PC-9 (cell line): Measurements from ENCODE around the gene CEP131. TPM values are rescaled to one million over a fixed set of nuclear protein-coding genes. Genes with fewer than 3 reads are reported as not detected.

Source experiments
- BruUV-seq: library from RNA; stranded (reverse); fragments of 400-500 nt; replicated peaks from 2 replicates; lab custom pipeline; 2021; lab: Mats Ljungman, UMichigan
- CTCF ChIA-PET: fragments of 300-600 bp; sonication (Branson Sonifier 250); formaldehyde crosslinking; loops from one replicate; lab custom pipeline; 2022; ENCODE audit warnings: antibody characterized with exemption; lab: Charles Lee
- POLR2A ChIA-PET: fragments of 300-600 bp; sonication (Branson Sonifier 250); formaldehyde crosslinking; loops from one replicate; lab custom pipeline; 2022; ENCODE audit warnings: antibody characterized with exemption; ENCODE audit not compliant: unreplicated experiment; lab: Charles Lee
- DNase-seq, 2 experiments: peaks; one replicate each; pipeline versions ENCODE4 v3.0.0 to v3.0.0-alpha.2; 2015 to 2022; ENCODE audit warnings: mixed read lengths in 1 of 2
- H2AFZ ChIP-seq: fragments of 200-600 bp; sonication (generic); 2 replicates; pipeline ENCODE4 v1.8.1; 2017; ENCODE audit warnings: antibody characterized with exemption
- H3F3A ChIP-seq: fragments of 200-600 bp; sonication (generic); 2 replicates; pipeline ENCODE4 v1.8.1; 2017; ENCODE audit warnings: antibody characterized with exemption, mild to moderate bottlenecking, low read depth; ENCODE audit not compliant: insufficient read depth
- H3K27ac ChIP-seq: fragments of 200-600 bp; sonication (generic); 2 replicates; pipeline ENCODE4 v1.6.1; 2016; ENCODE audit warnings: mixed run types
- H3K27me3 ChIP-seq: fragments of 200-600 bp; sonication (generic); 2 replicates; pipeline ENCODE4 v1.6.1; 2016; ENCODE audit warnings: low read depth, mixed run types; ENCODE audit not compliant: insufficient read depth
- H3K36me3 ChIP-seq: fragments of 200-600 bp; sonication (generic); 2 replicates; pipeline ENCODE4 v1.6.1; 2016; ENCODE audit warnings: low read depth, mixed run types
- H3K4me1 ChIP-seq: fragments of 200-600 bp; sonication (generic); replicated peaks from 2 replicates; pipeline ENCODE4 v1.6.1; 2016; ENCODE audit warnings: mixed run types; ENCODE audit not compliant: insufficient read depth
- H3K4me2 ChIP-seq: fragments of 200-600 bp; sonication (generic); 2 replicates; pipeline ENCODE4 v1.6.1; 2017; ENCODE audit warnings: mixed run types
- H3K4me3 ChIP-seq: fragments of 200-600 bp; sonication (generic); 2 replicates; pipeline ENCODE4 v1.6.1; 2016; ENCODE audit warnings: mixed run types
- H3K79me2 ChIP-seq: fragments of 200-600 bp; sonication (generic); 2 replicates; pipeline ENCODE4 v1.6.1; 2017; ENCODE audit warnings: low read depth, mixed run types
- H3K9me2 ChIP-seq: fragments of 200-600 bp; sonication (generic); 2 replicates; pipeline ENCODE4 v1.8.1; 2017; ENCODE audit warnings: mild to moderate bottlenecking; ENCODE audit not compliant: insufficient read depth
- H3K9me3 ChIP-seq: fragments of 200-600 bp; sonication (generic); 2 replicates; pipeline ENCODE4 v1.8.1; 2016; ENCODE audit warnings: low read depth; ENCODE audit not compliant: insufficient read depth
- H4K20me1 ChIP-seq: fragments of 200-600 bp; sonication (generic); 2 replicates; pipeline ENCODE4 v1.8.1; 2017; ENCODE audit not compliant: insufficient read depth
- EZH2 ChIP-seq: fragments of 200-600 bp; sonication (generic); IDR thresholded peaks from 2 replicates; pipeline ENCODE4 v1.8.0; 2017; ENCODE audit warnings: antibody characterized with exemption, low read depth
- intact Hi-C: fragments of 100-400 bp; cut with micrococcal nuclease; formaldehyde crosslinking; loops from one replicate; pipeline ENCODE4 v1.10.0; 2022; ENCODE audit not compliant: unreplicated experiment
- total RNA-seq: library from RNA; stranded (reverse); gene quantifications from 2 replicates; pipeline ENCODE4 v1.2.3, GENCODE V29; 2021
- TF ChIP-seq, protein P1 (sequence below): fragments of 200-600 bp; sonication (generic); conservative IDR thresholded peaks from 2 replicates; pipeline ENCODE4 v1.6.1; 2017; ENCODE audit warnings: mixed run types, antibody characterized with exemption, mild to moderate bottlenecking, moderate library complexity

CEP131 gene
- total RNA-seq, 1 experiment from 2014 or later = 24.4 TPM

DNA sequence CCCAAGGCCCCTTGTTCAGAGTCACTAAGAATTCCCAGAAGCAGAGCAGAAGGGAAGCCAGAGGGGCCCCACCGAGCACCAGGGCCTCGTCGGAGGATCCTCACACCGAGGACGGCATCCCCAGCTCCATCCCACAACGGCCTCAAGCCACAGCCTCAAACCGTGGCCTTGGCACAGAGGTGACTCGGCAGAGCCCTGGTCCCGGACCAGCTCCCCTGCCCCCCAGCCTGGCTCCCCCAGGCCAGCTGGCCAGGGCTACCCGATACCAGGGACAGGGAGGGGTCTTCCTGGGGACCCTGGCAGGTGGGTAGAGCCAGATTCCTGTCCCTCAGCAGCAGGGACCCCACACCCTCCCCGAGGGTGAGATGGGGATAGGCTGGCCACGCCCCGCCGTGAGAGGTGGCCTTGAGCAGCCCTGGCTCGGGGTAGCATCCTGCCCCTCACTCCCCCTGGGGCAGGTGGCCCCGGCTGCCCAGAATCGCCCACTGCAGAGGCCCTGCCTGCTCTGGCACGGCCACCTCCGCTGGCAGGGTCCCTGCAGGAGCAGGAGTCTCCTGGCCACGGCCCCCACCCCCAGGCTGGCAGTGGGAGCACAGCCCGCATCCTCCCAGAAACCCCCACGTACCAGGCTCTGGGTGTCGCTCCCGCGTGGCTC, 63.0 kb downstream of the CEP131 start:
- TF ChIP-seq EZH2 = no peak
- TF ChIP-seq, protein P1, sequence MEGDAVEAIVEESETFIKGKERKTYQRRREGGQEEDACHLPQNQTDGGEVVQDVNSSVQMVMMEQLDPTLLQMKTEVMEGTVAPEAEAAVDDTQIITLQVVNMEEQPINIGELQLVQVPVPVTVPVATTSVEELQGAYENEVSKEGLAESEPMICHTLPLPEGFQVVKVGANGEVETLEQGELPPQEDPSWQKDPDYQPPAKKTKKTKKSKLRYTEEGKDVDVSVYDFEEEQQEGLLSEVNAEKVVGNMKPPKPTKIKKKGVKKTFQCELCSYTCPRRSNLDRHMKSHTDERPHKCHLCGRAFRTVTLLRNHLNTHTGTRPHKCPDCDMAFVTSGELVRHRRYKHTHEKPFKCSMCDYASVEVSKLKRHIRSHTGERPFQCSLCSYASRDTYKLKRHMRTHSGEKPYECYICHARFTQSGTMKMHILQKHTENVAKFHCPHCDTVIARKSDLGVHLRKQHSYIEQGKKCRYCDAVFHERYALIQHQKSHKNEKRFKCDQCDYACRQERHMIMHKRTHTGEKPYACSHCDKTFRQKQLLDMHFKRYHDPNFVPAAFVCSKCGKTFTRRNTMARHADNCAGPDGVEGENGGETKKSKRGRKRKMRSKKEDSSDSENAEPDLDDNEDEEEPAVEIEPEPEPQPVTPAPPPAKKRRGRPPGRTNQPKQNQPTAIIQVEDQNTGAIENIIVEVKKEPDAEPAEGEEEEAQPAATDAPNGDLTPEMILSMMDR = no peak
- H2AFZ ChIP-seq = no peak overlapping the region
- H3K9me2 ChIP-seq = no peaks in the 10 kb centered on the region
- H3K79me2 ChIP-seq = no peaks in the 10 kb centered on the region
- H4K20me1 ChIP-seq = no peaks in the 10 kb centered on the region
- no peak overlapping the region for H3K27ac ChIP-seq
- ChIA-PET POLR2A (no interaction called here), CTCF (no interaction called here)
- H3F3A ChIP-seq = no peaks in the 10 kb centered on the region
- intact Hi-C loops = no loop called here
- H3K27me3 ChIP-seq = peaks cover 16% of the 10 kb centered on the region; the same call in 1 of the 2 replicates
- no peaks in the 10 kb centered on the region for H3K4me1 ChIP-seq
- no peaks in the 10 kb centered on the region for H3K9me3 ChIP-seq
- no peak overlapping the region for H3K4me2 ChIP-seq
- H3K4me3 ChIP-seq = no peak overlapping the region
- no peak for DNase-seq
- no peaks in the 10 kb centered on the region for H3K36me3 ChIP-seq
- BruUV-seq = no TSS peak

DNA sequence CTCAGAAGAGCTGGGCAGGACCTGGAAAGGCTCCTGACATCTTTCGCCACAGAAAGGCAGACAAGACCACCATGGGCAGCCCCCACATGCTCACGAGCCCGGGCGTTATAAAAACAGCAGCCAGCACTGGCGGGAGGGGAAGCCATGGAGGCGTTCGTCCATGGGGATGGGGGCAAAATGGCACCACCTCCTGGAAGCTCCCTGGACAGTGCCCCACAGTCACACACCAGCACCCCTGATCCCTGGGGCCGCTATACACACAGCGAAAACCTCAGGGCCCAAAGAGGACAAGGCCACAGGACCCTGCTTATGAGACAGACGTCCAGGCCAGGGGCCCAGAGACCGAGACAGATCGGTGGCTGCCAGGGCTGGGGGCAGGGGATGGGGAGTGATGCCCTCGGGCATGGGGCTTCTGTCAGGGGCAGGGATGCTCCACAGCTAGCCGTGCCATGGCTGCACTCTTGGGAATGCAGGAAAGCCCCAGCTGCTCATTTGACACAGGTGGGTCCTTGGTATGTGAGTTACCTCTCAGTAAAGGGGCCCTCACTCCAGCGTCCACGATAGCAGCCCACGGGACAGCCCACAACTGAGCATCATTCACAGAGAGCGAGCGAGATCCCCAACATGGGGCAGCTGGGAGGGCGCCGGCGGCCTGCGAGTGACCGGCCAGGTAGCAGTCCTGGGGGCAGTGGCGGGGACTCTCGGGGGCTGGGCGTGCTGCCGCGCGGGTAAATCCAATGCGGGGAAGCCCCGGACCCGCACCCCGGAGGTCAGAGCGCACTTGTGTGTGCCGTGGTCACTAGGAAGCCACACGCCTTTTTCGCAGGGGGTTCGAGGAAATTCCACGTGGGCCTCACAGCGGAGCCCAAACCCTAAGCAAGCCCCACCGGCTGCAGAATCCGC, 63.8 kb downstream of the CEP131 start:
- intact Hi-C loops = no loop called here
- POLR2A ChIA-PET = no interaction called here
- no peak for DNase-seq
- Histone ChIP-seq H3K9me2 (no peaks in the 10 kb centered on the region), H3K4me2 (no peak overlapping the region), H3K4me3 (no peak overlapping the region), H4K20me1 (no peaks in the 10 kb centered on the region), H2AFZ (no peak overlapping the region), H3K36me3 (no peaks in the 10 kb centered on the region), H3K4me1 (no peaks in the 10 kb centered on the region), H3K79me2 (no peaks in the 10 kb centered on the region), H3K9me3 (no peaks in the 10 kb centered on the region), H3F3A (no peaks in the 10 kb centered on the region), H3K27ac (no peak overlapping the region), H3K27me3 (peaks cover 8% of the 10 kb centered on the region; the same call in 1 of the 2 replicates)
- BruUV-seq = no TSS peak
- no peak for TF ChIP-seq EZH2
- TF ChIP-seq, protein P1 = no peak
- CTCF ChIA-PET = no interaction called here

DNA sequence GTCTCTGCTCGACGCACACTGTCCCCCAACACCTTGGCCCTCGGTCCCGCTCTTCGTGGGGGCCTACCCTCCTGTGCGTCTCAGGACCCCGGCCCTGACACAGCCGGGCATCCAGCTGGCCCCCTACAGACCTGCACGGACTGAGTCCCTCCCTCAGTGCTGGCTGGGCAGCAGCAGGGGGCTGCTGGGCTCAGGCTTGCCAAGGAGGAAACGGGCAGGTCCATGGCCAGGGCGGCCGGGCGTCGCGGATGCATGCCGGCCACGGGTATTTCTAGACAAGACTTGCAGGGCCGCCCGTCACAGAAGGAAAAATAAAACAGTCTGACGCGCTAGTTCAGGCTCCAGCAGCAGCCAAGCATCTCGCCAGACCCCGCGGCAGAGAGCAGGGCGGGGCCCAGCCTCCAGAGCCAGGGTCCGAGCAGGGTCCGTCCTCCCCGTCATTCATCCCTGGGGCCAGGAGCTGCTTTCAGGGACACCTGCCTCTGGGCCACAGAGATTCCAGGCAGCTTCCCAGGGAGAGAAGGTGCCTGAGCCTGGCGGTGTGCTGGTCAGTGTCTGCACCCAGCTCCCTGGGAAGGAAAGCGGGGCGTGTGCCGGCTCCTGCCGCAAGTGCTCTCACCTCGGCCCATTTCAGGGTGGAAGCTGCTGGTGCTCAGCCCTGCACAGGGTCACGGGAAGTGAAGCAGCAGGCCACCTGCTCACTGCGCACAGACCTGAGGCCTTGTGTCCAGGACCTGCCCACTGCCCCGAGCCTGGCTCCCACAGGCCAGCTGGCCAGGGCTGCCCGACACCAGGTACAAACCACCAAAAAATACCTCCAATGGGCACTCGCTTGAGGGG, 64.7 kb downstream of the CEP131 start:
- ChIA-PET POLR2A (no interaction called here), CTCF (no interaction called here)
- DNase-seq = no peak
- no peaks in the 10 kb centered on the region for H3K9me2 ChIP-seq
- H3K9me3 ChIP-seq = no peaks in the 10 kb centered on the region
- no peak for TF ChIP-seq EZH2
- TF ChIP-seq, protein P1 = no peak
- H3K4me2 ChIP-seq = no peak overlapping the region
- no peak overlapping the region for H3K27ac ChIP-seq
- no peaks in the 10 kb centered on the region for H3K36me3 ChIP-seq
- H2AFZ ChIP-seq = no peak overlapping the region
- intact Hi-C loops = no loop called here
- H4K20me1 ChIP-seq = no peaks in the 10 kb centered on the region
- BruUV-seq = no TSS peak
- no peaks in the 10 kb centered on the region for H3K79me2 ChIP-seq
- H3K4me3 ChIP-seq = no peak overlapping the region
- H3K27me3 ChIP-seq = peaks cover 15% of the 10 kb centered on the region; the same call in 1 of the 2 replicates
- H3F3A ChIP-seq = no peaks in the 10 kb centered on the region
- no peaks in the 10 kb centered on the region for H3K4me1 ChIP-seq
